Stomach smooth muscle (tissue), 2 donors: Measurements from ENCODE around the gene TBX6.
"Not testable (repeated sequence)": the region's sequence is repeated elsewhere in the genome, so short reads cannot be mapped to it uniquely, and the experiment has no call there.

Experiments
- H3K27ac ChIP-seq: one replicate; pipeline ENCODE4 v1.7.0; 2013; ENCODE audit warnings: mild to moderate bottlenecking, low read length, inconsistent platforms
- H3K27me3 ChIP-seq, 2 donors: one replicate each; pipeline ENCODE4 v1.7.0; 2013; ENCODE audit warnings: low read length in 2 of 2; ENCODE audit not compliant: insufficient read depth in 2 of 2, control insufficient read depth in 1 of 2
- H3K36me3 ChIP-seq, 2 donors: one replicate each; pipeline ENCODE4 v1.7.0; 2013; ENCODE audit warnings: low read length in 2 of 2; ENCODE audit not compliant: control insufficient read depth in 2 of 2, insufficient read depth in 2 of 2
- H3K4me1 ChIP-seq: one replicate; pipeline ENCODE4 v1.7.0; 2013; ENCODE audit warnings: low read length; ENCODE audit not compliant: control insufficient read depth, insufficient read depth
- H3K4me3 ChIP-seq, 2 donors: one replicate each; pipeline ENCODE4 v1.7.0; 2013; ENCODE audit warnings: low read length in 2 of 2
- H3K9ac ChIP-seq, 2 donors: one replicate each; pipeline ENCODE4 v1.7.0; 2013; ENCODE audit warnings: low read length in 2 of 2, mild to moderate bottlenecking in 1 of 2
- H3K9me3 ChIP-seq, 2 donors: one replicate each; pipeline ENCODE4 v1.7.0; 2013; ENCODE audit warnings: low read length in 2 of 2; ENCODE audit not compliant: control insufficient read depth in 2 of 2
- donor health status: healthy.
- donor health status: Pancreatic carcinoma.

TBX6 gene, protein sequence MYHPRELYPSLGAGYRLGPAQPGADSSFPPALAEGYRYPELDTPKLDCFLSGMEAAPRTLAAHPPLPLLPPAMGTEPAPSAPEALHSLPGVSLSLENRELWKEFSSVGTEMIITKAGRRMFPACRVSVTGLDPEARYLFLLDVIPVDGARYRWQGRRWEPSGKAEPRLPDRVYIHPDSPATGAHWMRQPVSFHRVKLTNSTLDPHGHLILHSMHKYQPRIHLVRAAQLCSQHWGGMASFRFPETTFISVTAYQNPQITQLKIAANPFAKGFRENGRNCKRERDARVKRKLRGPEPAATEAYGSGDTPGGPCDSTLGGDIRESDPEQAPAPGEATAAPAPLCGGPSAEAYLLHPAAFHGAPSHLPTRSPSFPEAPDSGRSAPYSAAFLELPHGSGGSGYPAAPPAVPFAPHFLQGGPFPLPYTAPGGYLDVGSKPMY

DNA sequence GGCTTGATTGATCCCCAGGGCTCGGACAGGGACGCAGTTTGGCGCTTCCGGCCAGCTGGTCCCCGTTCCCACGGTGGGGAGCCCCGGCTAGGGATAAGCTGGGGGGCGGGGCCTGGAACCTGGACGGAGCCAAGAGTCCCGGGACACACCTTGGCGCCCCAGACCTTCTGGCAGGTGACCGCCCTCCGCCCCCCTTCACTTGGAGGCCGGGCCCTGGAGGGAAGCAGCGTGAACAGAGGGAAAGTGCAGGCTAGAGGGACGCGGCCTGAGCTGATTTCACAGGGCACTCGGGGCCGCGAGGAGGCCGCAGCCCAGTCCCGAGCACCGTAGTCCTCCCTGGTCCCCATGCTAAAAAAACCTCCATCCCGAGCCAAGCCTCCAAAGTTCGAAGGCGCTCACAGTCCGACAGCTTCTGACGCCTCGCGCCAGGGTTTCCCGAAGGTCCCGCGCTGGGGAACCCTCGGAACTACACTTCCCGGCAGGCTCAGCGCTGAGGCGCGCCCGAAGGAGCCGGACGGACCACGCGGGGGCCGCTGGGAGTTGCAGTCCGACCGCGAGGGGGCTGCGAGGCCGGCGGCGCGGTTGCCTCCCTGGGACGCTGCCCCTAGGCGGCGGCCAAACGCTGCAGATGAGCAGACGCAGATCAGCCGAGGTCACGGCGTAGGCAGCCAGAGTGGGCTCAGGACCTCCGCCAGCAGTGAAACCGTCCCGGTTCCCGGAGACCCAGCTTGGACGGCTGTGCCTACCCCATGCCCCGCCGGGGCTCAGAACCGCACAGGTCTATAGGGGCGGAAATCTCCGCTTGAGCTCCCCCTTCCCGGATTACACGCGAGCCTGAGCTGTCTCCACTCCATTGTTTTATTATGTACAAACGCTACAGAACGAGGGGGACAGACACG lies at the start of gene TBX6:
Gene TBX6 (minus strand): TSS at position 451 of the 899 bp plus-strand sequence. CDS start 731 bp downstream, outside the sequence.
- peak within 1 kb of the TSS; percentile 57 to 79 for H3K4me3 ChIP-seq
- peaks cover 6 to 12% of the 10 kb centered on the region in 2 donors for H3K36me3 ChIP-seq
- no peaks in the 10 kb centered on the region for H3K27me3 ChIP-seq
- peak within 1 kb of the TSS; percentile 86 for H3K27ac ChIP-seq
- no peaks in the 10 kb centered on the region for H3K9me3 ChIP-seq
- peaks cover 43% of the 10 kb centered on the region for H3K4me1 ChIP-seq
- peak within 1 kb of the TSS; percentile 63 to 72 for H3K9ac ChIP-seq

- H3K27ac ChIP-seq: no peak overlapping the region
- no peaks in the 10 kb centered on the region for H3K4me1 ChIP-seq
- H3K36me3 ChIP-seq: no peaks in the 10 kb centered on the region
- no peak overlapping the region for H3K9ac ChIP-seq
- H3K9me3 ChIP-seq: no peaks in the 10 kb centered on the region
- no peak overlapping the region for H3K4me3 ChIP-seq
- H3K27me3 ChIP-seq: no peaks in the 10 kb centered on the region
These were observed 48.1 kb upstream of the TBX6 start for GRCh38 chr16:30139583-30140481.

DNA sequence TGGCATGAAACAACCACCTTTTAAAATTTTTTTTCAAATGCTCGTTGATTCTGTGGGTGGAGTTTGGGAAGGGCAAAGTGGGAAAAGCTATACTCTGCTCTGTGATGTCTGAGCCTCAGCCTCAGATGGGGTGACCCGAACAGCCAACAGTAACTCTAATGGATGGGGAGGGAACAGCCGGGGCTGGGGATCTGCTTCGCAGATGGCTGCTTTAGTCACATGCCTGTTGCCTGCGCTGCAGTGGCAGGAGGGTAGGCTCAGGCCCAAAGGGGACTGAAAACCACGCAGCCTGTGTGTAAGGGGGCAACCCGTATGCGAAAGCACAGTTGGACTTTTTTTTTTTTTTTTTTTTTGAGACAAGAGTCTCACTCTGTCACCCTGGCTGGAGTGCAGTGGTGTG lies 46.2 kb upstream of the TBX6 start:
- H3K27me3 ChIP-seq: no peaks in the 10 kb centered on the region
- no peaks in the 10 kb centered on the region for H3K4me1 ChIP-seq
- H3K4me3 ChIP-seq: no peak overlapping the region
- H3K9me3 ChIP-seq: no peaks in the 10 kb centered on the region
- H3K36me3 ChIP-seq: no peaks in the 10 kb centered on the region
- H3K9ac ChIP-seq: no peak overlapping the region
- no peak overlapping the region for H3K27ac ChIP-seq

GRCh38 chr16:30136971-30137605 lies 45.4 kb upstream of the TBX6 start:
- no peaks in the 10 kb centered on the region for H3K27me3 ChIP-seq
- H3K9ac ChIP-seq: no peak overlapping the region
- no peaks in the 10 kb centered on the region for H3K4me1 ChIP-seq
- no peak overlapping the region for H3K27ac ChIP-seq
- H3K9me3 ChIP-seq: no peaks in the 10 kb centered on the region
- no peak overlapping the region for H3K4me3 ChIP-seq
- no peaks in the 10 kb centered on the region for H3K36me3 ChIP-seq

DNA sequence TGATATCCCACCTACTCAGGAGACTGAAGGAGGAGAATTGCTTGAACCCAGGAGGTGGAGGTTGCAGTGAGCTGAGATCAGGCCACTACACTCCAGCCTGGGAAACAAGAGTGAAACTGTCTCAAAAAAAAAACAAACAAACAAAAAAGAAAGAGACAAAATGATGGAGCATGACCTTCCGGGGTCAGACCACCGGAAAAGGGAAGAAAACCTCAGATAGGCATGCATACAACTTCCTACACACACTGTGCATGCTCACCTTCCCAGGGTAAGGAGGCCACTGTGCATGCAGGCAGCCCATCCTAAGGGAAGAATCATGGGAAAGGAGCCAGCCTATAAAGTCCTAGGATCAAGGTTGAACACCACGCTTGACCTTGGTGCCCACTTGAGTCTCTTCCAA lies 40.9 kb upstream of the TBX6 start:
- Histone ChIP-seq H3K4me3 (no peak overlapping the region), H3K9ac (no peak overlapping the region), H3K4me1 (no peaks in the 10 kb centered on the region), H3K27ac (no peak overlapping the region), H3K36me3 (no peaks in the 10 kb centered on the region), H3K27me3 (no peaks in the 10 kb centered on the region), H3K9me3 (no peaks in the 10 kb centered on the region)

DNA sequence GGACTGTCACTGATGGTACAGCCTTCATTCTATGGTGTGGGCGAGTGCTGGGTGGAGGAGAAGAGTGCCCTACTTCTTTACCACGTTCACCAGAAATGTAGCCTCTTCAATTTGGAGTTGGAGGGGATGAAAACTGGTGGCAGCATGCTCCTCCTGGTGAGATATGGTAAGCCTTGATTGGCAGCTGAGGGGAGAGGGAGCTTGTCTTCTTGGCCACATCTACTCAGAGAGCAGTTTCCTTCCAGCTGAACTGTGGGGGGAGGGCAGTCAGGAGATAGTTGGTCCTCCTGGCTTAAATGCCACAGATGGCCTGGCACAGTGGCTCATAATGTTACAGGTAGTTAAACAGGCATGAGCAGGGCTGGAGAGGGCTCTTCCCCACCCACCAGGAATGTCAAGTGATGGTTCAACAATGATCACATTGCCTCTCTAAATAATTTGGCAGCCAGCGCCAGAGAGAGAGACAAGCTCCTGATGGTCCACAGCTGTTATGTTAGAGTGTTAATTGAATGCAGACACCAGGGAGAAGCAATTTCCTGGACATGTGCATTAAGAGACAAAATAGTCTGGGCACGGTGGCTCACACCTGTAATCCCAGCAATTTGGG lies 40.2 kb upstream of the TBX6 start:
- no peak overlapping the region for H3K9ac ChIP-seq

GRCh38 chr16:30127993-30128392 lies 36.3 kb upstream of the TBX6 start:
- Histone ChIP-seq H3K27me3 (no peaks in the 10 kb centered on the region), H3K9me3 (no peaks in the 10 kb centered on the region), H3K9ac (no peak overlapping the region), H3K27ac (no peak overlapping the region), H3K4me1 (peaks cover 9% of the 10 kb centered on the region), H3K36me3 (no peaks in the 10 kb centered on the region), H3K4me3 (no peak overlapping the region)

More for the DNA sequence above, 40.2 kb upstream of the TBX6 start:
- Histone ChIP-seq H3K27me3 (no peaks in the 10 kb centered on the region), H3K36me3 (no peaks in the 10 kb centered on the region), H3K9me3 (no peaks in the 10 kb centered on the region), H3K27ac (no peak overlapping the region), H3K4me1 (no peaks in the 10 kb centered on the region), H3K4me3 (no peak overlapping the region)

GRCh38 chr16:30125690-30126089 lies 34.0 kb upstream of the TBX6 start:
- not testable (repeated sequence) for H3K9me3 ChIP-seq, H3K4me3 ChIP-seq, H3K9ac ChIP-seq, H3K27me3 ChIP-seq, H3K27ac ChIP-seq, H3K36me3 ChIP-seq
- H3K4me1 ChIP-seq: peaks cover 25% of the 10 kb centered on the region

DNA sequence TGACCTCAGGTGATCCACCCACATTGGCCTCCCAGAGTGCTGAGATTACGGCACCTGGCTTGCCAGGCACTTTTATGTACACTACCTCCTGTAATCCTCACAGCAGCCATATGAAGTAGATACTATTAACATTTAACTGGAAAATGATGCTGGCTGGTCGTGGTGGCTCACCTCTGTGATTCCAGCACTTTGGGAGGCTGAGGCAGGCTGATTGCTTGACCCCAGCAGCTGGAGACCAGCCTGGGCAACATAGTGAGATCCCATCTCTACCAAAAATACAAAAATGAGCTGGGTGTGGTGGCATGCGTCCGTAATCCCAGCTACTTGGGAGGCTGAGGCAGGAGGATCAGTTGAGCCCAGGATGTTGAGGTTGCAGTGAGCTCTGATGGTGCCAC lies 33.3 kb upstream of the TBX6 start:
- Histone ChIP-seq H3K36me3 (peaks cover 0 to 2% of the 10 kb centered on the region in 2 donors), H3K9me3 (no peaks in the 10 kb centered on the region), H3K9ac (no peak overlapping the region), H3K27ac (no peak overlapping the region), H3K4me1 (peaks cover 25% of the 10 kb centered on the region), H3K4me3 (no peak overlapping the region), H3K27me3 (no peaks in the 10 kb centered on the region)
